ENCODE results near the gene LNX1. TPM values are rescaled to one million over a fixed set of nuclear protein-coding genes. Genes with fewer than 3 reads are reported as not detected.

Gene LNX1
- 3.1 and 3.8 TPM in 2 replicates for total RNA-seq (2021; fragmentation: NEBNext Ultra II Directional; extraction: Animal tissue kit (Norgen Biotek cat#: 25700))
- polyA plus RNA-seq (2011; rRNA removed): 2.7 TPM in 2 replicates
- 3.3 TPM for polyA plus RNA-seq (2011; cell fraction: cytosol; rRNA removed)
- polyA plus RNA-seq (2011; cell fraction: nucleus; rRNA removed): 7.2 TPM
- polyA plus RNA-seq (2012, experiment 1 of 2): 2.1 to 3.7 TPM (median 3.1 TPM) in 4 replicates
- 1.2 TPM for polyA plus RNA-seq (2012, experiment 2 of 2)
- 2.9 TPM for polyA plus RNA-seq (2013, experiment 1 of 2)
- polyA plus RNA-seq (2013, experiment 2 of 2): 3.0 TPM
- 11.0 and 15.6 TPM in 2 replicates for polyA minus RNA-seq (2011; rRNA and poly(A)+ RNA removed)
- polyA minus RNA-seq (2011; cell fraction: cytosol; rRNA and poly(A)+ RNA removed): 4.8 TPM
- polyA minus RNA-seq (2011; cell fraction: nucleus; rRNA and poly(A)+ RNA removed): 12.8 TPM
- long read RNA-seq, experiment 1, partial matches to known transcripts: 9 of 10 reads
- long read RNA-seq, experiment 1, other reads (novel, unspliced or antisense): 0 of 10 reads
- long read RNA-seq, experiment 2, partial matches to known transcripts: 9 of 10 reads
- long read RNA-seq, experiment 2, other reads (novel, unspliced or antisense): 0 of 10 reads

GRCh38 chr4:53591372-53591892 lies at the start of gene LNX1:
Gene LNX1 (minus strand): TSS chr4:53591486. CDS start chr4:53574002, 17,484 bp downstream.
- H2BK20ac ChIP-seq (ENCODE audit: low read length): no peak within 1 kb of the TSS
- H3K27ac ChIP-seq (ENCODE audit: low read depth, low read length): peak within 1 kb of the TSS; percentile 68; the same call in 1 of the 2 replicates
- POLR2A ChIA-PET (ENCODE audit: partially characterized antibody): interaction anchor here (0.7 to 1.0 kb wide), 2 partner anchors 10 to 136 kb away, joined by 3 read pairs; no protein-coding TSS in a partner anchor
- H2BK120ac ChIP-seq (replicated peaks; ENCODE audit: low read depth, low read length): no peak within 1 kb of the TSS
- no peaks in the 10 kb centered on the region for H3K79me2 ChIP-seq (ENCODE audit: control insufficient read depth in 1 of 2, insufficient read depth in 2 of 2, low read length in 2 of 2)
- H3K14ac ChIP-seq (ENCODE audit: insufficient read length): no peak within 1 kb of the TSS
- no peaks in the 10 kb centered on the region for H3K27me3 ChIP-seq (replicated peaks in 1 of 4; ENCODE audit: control insufficient read depth in 3 of 4, extremely low read depth in 1 of 4, insufficient read depth in 3 of 4, low read length in 3 of 4)
- 1% methylated on average over 13 of the region's 13 CpGs; no CpG with 5 or more reads in 1 of the 2 experiments for WGBS, 2 experiments (ENCODE audit: extremely low coverage in 1 of 2, insufficient coverage in 1 of 2, insufficient read length in 1 of 2, insufficient replicate concordance in 2 of 2, low coverage in 1 of 2, low lambda C conversion rate in 2 of 2, missing lambda C conversion rate in 1 of 2)
- FAIRE-seq (peak; percentile 60), DNase-seq (ENCODE audit: low read depth in 1 of 2, low spot score in 2 of 2) (peak; percentile 70 to 86)
- H3K4me2 ChIP-seq (ENCODE audit: insufficient read depth in 1 of 2, low read depth in 2 of 2, low read length in 2 of 2): peak within 1 kb of the TSS; percentile 72 to 98
- H2BK15ac ChIP-seq (ENCODE audit: low read length): no peak within 1 kb of the TSS
- peak within 1 kb of the TSS; percentile 64; the same call in 1 of the 2 replicates for H2BK12ac ChIP-seq (ENCODE audit: low read depth, low read length)
- H4K91ac ChIP-seq (replicated peaks; ENCODE audit: insufficient read length, low read length): no peak within 1 kb of the TSS
- H2AFZ ChIP-seq (ENCODE audit: low read length): peak within 1 kb of the TSS; percentile 83; the same call in 1 of the 2 replicates
- H3K4me1 ChIP-seq (replicated peaks in 1 of 4; ENCODE audit: control insufficient read depth in 3 of 4, insufficient read depth in 4 of 4, low read length in 3 of 4): peaks cover 5 to 15% (median 11%) of the 10 kb centered on the region in 4 experiments
- no peak within 1 kb of the TSS for H3K23ac ChIP-seq (ENCODE audit: insufficient read length)
- no peak within 1 kb of the TSS for H3K56ac ChIP-seq (replicated peaks; ENCODE audit: insufficient read length, low read depth, low read length)
- no peak within 1 kb of the TSS for H4K8ac ChIP-seq (ENCODE audit: extremely low read depth, insufficient read depth, low read length)
- H2BK5ac ChIP-seq (ENCODE audit: low read depth, low read length): no peak within 1 kb of the TSS; the same call in 1 of the 2 replicates
- CTCF ChIA-PET (ENCODE audit: partially characterized antibody): interaction anchor here (0.7 to 2.9 kb wide), 3 partner anchors 9 to 17 kb away, joined by 3 to 9 read pairs (median 4); no protein-coding TSS in a partner anchor
- no peaks in the 10 kb centered on the region for H3K79me1 ChIP-seq (ENCODE audit: low read depth, low read length)
- no peak within 1 kb of the TSS for H2AK5ac ChIP-seq (ENCODE audit: low read depth, low read length)
- H4K5ac ChIP-seq (ENCODE audit: insufficient read length, low read depth, low read length): no peak within 1 kb of the TSS
- H3K4ac ChIP-seq (replicated peaks; ENCODE audit: insufficient read length, low read depth, low read length): no peak within 1 kb of the TSS
- peak within 1 kb of the TSS in 2 of 4 experiments; percentile 5 to 69; a peak in 3 of 7 replicates for H3K9ac ChIP-seq (replicated peaks in 1 of 4; ENCODE audit: extremely low read depth in 1 of 4, low read depth in 3 of 4, low read length in 3 of 4)
- peak within 1 kb of the TSS; percentile 36 to 60 (median 46); a peak in 7 of 8 replicates for H3K4me3 ChIP-seq (ENCODE audit: extremely low read depth in 1 of 4, insufficient read depth in 2 of 4, low read depth in 3 of 4, low read length in 4 of 4)
- H4K20me1 ChIP-seq (replicated peaks in 1 of 2; ENCODE audit: control insufficient read depth in 1 of 2, insufficient read depth in 2 of 2, low read length in 2 of 2): no peaks in the 10 kb centered on the region
- no peak within 1 kb of the TSS for H3K18ac ChIP-seq (ENCODE audit: extremely low read depth, low read length)
- H3K36me3 ChIP-seq (ENCODE audit: control insufficient read depth in 2 of 4, insufficient read depth in 4 of 4, low read length in 3 of 4): no peaks in the 10 kb centered on the region
- peaks cover 7% of the 10 kb centered on the region; the same call in 1 of the 2 replicates for H3K23me2 ChIP-seq (ENCODE audit: low read depth, low read length)
- no peaks in the 10 kb centered on the region for H3K9me3 ChIP-seq (ENCODE audit: insufficient read depth in 2 of 2, low read depth in 1 of 2, low read length in 1 of 2)
- no peak for TF ChIP-seq RFX5 (IDR thresholded peaks at IDR 0.05; ENCODE audit: borderline replicate concordance, low read depth, low read length)
- TF ChIP-seq FOSL1 (IDR thresholded peaks at IDR 0.05; ENCODE audit: insufficient read depth, low read depth, low read length): no peak
- no peak for TF ChIP-seq HDAC2 (IDR thresholded peaks at IDR 0.05; ENCODE audit: borderline replicate concordance in 1 of 2, low read depth in 2 of 2, low read length in 2 of 2)
- peak in 1 of 2 experiments; percentile 28; a peak in 2 of 4 replicates for TF ChIP-seq RAD21 (IDR thresholded peaks at IDR 0.05 in 1 of 2, conservative IDR thresholded peaks at IDR 0.05 in 1 of 2; ENCODE audit: low read depth in 2 of 2, low read length in 2 of 2)
- TF ChIP-seq EGR1 (IDR thresholded peaks at IDR 0.05; ENCODE audit: borderline replicate concordance, low read depth, low read length): 0 out of 2 replicates have a peak, but pooled peaks have one; percentile 14
- peak; percentile 53; the same call in 1 of the 2 replicates for TF ChIP-seq CREB1 (IDR thresholded peaks at IDR 0.05)
- TF ChIP-seq SIN3A (conservative IDR thresholded peaks at IDR 0.05 in 1 of 2, IDR thresholded peaks at IDR 0.05 in 1 of 2; ENCODE audit: low read depth in 1 of 2, low read length in 2 of 2): peak; percentile 72 to 81; a peak in 2 of 4 replicates
- TF ChIP-seq NRF1 (IDR thresholded peaks at IDR 0.05; ENCODE audit: low read depth, low read length): no peak

Measured in H1 (cell line).